GM12864 (cell line): ENCODE data around the gene MIER2.
A peak's percentile ranks its signal among the peaks of the same experiment; 100 is the strongest.

Source experiments
- DNase-seq: peaks from one replicate; pipeline ENCODE4 v3.0.0-alpha.2; 2011; ENCODE audit warnings: low read depth
- H3K4me3 ChIP-seq: 2 replicates; pipeline ENCODE4 v1.5.1; 2011; ENCODE audit warnings: mild to moderate bottlenecking, low read depth, low read length, control low read depth
- TF ChIP-seq, protein P1 (sequence below): IDR thresholded peaks from 2 replicates; pipeline ENCODE4 v1.5.1; 2011; ENCODE audit warnings: low read depth, mild to moderate bottlenecking, moderate library complexity, low read length, control low read depth, inconsistent platforms; ENCODE audit errors: missing control alignments

The MIER2 gene

GRCh38 chr19:351976-352625, 7.5 kb upstream of the MIER2 start:
- no peak for DNase-seq
- no peak overlapping the region for H3K4me3 ChIP-seq
- TF ChIP-seq, protein P1, sequence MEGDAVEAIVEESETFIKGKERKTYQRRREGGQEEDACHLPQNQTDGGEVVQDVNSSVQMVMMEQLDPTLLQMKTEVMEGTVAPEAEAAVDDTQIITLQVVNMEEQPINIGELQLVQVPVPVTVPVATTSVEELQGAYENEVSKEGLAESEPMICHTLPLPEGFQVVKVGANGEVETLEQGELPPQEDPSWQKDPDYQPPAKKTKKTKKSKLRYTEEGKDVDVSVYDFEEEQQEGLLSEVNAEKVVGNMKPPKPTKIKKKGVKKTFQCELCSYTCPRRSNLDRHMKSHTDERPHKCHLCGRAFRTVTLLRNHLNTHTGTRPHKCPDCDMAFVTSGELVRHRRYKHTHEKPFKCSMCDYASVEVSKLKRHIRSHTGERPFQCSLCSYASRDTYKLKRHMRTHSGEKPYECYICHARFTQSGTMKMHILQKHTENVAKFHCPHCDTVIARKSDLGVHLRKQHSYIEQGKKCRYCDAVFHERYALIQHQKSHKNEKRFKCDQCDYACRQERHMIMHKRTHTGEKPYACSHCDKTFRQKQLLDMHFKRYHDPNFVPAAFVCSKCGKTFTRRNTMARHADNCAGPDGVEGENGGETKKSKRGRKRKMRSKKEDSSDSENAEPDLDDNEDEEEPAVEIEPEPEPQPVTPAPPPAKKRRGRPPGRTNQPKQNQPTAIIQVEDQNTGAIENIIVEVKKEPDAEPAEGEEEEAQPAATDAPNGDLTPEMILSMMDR, result no peak

DNA sequence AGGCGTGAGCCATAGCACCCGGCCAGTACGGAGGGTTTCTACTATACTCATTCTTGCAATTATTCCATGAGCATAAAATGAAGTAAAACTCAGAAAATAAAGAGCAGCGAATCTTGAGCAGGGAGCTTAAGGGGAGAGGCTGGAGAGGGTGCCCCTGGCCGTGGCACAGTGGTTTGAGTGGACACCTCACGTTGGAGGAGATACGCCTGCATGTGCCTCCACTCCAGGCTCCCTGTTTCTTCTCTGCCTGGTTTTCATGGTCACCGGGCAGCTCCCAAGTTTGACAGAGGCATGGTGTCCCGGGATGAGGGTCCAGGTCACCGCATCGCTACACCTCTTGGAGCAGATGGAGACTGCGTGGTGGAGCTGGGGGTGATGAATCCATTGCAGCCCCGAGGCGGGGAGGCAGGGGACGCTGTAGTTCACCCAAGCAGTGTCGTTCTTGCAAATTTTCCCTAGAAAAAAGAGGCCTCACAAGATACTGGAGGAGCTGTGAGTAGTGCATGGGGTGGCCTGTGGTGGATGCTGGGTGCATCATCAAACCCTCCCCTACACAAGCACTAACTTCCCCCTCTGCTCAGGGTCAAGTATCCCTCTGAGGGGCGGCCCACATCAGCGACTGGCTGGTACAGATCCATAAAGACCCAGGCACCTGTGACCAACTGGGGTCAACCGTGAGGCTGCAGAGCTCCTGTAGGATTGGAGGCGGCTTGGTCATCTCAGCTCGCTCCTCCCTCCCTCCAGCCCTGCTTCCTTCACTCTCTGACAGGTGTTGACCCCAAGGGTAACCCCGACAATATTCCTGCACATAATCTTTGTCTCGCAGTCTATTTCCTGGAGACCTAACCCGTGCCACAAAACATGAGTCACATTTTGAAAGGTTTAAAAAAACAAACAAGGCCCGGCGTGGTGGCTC, 3.6 kb upstream of the MIER2 start:
- DNase-seq, result no peak
- TF ChIP-seq, protein P1, result no peak

DNA sequence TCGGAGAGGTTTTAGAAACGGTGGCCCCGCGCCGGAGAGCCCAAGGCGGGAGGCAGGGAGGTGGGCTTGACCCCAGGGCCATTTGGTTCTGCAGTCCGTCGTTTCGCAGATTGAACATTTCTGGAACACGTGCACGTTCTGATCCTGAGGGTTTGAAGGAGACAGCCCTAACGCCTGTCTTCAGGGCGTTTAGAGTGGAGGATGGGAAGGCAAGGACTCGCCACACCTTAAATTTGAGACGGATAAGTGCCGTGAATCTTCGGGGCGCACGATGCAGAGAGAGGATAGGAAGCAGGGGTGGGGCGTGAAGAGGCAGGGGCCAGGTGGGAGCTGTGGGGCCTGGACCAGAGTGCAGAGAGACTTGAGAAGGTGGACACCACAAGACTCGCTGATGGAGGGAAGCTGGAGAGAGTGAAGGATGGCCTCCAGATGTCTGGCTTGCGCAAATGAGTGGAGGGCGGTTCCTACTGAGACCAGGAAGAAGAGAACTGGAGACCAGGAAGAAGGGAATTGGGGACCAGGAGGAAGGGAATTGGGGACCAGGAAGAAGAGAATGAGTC, 804 bp upstream of the MIER2 start:
- TF ChIP-seq, protein P1, result no peak
- DNase-seq, result no peak
- no peak overlapping the region for H3K4me3 ChIP-seq

More for the DNA sequence above, 3.6 kb upstream of the MIER2 start:
- no peak overlapping the region for H3K4me3 ChIP-seq

DNA sequence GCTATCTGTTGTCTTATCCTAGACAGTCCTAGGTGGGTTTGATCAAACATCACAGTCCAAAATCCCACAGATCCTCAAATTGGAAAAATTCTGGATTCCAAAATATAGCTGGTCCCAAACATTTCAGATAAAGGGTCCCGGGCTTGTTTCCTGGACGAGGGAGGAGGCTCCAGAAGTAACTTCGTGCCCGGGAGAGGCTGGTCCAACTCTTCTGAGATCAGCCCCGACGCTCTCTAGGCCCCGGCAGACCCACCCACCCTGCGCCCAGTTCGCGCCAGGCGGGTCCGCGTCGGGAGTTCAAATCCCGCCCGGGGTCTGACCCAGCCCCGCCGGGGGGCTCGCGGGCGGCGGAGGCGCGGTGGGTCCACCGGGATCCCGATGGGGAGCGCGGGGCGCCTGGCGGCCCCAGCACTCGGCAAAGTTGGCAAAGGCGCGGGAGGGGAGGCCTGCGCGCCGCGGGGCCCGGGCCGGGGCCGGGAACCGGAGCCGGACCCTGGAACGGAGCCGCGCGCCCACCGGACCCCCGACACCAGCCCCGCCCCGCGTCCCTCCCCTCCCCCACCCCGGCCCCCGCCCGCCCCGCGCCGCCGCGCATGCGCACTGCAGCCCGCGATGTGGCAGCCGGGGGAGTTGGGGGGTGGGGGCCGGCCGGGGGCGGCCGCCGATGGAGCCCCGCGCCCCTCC, 513 bp downstream of the MIER2 start:
- TF ChIP-seq, protein P1, result no peak
- no peak for DNase-seq
- peak overlapping the region; percentile 78 for H3K4me3 ChIP-seq

- DNase-seq, result no peak
- H3K4me3 ChIP-seq, result peak overlapping the region; percentile 78
- TF ChIP-seq, protein P1, result no peak
Measured at GRCh38 chr19:343451-343931, 1.1 kb downstream of the MIER2 start.

GRCh38 chr19:342801-343421, 1.7 kb downstream of the MIER2 start:
- H3K4me3 ChIP-seq, result peak overlapping the region; percentile 78
- DNase-seq, result no peak
- TF ChIP-seq, protein P1, result no peak
